ENCODE measurements around the gene DLG2. TPM values are rescaled to one million over a fixed set of nuclear protein-coding genes. Genes with fewer than 3 reads are reported as not detected.

Gene DLG2
- total RNA-seq, 4 donors from 2014 or later, result 7.3 to 14.1 (median 11.1) TPM

DNA sequence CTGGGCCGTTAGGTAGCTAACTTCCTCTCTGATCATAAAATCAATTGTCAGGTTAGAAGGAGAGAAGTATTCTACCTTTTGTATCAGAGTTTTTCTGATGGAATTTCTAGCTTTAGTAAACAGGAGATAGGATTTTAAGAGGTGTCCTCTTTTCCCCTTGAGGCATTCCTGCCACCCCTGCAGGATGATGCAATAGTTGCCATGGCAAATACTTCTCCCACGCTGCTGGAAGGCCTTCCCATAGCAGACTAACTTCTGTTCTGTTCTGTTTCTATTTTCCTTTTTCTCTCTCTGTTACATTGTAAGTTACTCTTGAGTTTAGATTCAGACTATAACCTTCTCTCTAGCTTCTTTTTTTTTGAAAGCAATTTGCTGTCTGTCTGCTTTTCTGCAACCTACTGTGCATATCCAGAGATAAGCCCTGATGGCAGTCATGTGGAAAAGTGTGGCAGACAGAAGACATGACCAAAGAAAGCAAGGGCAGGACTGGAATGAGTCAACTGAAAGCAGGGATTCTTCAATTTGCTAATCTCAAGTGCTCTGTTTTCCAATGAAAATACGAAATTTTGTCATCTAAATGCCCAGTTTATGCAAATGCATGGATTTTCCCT is 679.1 kb downstream of the DLG2 start:
- no peaks in the 10 kb centered on the region for H3K36me3 ChIP-seq
- 61% methylated on average over 3 of the region's 3 CpGs for WGBS
- no peak overlapping the region for H3K4me3 ChIP-seq
- no peak for TF ChIP-seq POLR2AphosphoS5 (IDR thresholded peaks at IDR 0.05)
- no peaks in the 10 kb centered on the region for H3K27me3 ChIP-seq
- DNase-seq (ENCODE audit: extremely low spot score), result no peak
- peaks cover 0 to 4% (median 0%) of the 10 kb centered on the region in 4 donors for H3K9me3 ChIP-seq
- no peaks in the 10 kb centered on the region for H3K4me1 ChIP-seq
- no peak overlapping the region for H3K27ac ChIP-seq (replicated peaks in 1 of 4)
- intact Hi-C loops (cut with DNase I), result no loop called here

DNA sequence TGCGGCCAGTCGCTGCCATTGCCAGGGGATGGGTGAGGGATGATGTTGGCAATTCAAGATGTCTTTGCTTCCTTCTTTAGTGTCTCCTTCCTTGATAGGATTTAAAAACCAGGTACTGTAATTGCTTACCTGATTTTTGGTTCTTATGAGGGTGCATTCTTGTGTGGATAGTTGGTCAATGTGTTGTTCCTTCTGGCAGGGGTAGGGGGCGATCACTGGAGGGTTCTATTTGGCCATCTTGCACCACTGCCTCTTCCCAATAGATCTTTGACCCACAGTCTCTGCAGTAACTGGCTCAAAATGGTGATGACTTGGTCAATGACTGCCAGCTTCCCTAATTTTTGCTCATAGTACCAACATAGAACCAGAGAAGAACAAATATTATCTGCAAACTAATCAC is 680.1 kb downstream of the DLG2 start:
- no peak overlapping the region for H3K27ac ChIP-seq (replicated peaks in 1 of 4)
- WGBS, result 100% methylated on average over 2 of the region's 3 CpGs
- H3K9me3 ChIP-seq, result peaks cover 0 to 4% (median 0%) of the 10 kb centered on the region in 4 donors
- TF ChIP-seq, protein P1, sequence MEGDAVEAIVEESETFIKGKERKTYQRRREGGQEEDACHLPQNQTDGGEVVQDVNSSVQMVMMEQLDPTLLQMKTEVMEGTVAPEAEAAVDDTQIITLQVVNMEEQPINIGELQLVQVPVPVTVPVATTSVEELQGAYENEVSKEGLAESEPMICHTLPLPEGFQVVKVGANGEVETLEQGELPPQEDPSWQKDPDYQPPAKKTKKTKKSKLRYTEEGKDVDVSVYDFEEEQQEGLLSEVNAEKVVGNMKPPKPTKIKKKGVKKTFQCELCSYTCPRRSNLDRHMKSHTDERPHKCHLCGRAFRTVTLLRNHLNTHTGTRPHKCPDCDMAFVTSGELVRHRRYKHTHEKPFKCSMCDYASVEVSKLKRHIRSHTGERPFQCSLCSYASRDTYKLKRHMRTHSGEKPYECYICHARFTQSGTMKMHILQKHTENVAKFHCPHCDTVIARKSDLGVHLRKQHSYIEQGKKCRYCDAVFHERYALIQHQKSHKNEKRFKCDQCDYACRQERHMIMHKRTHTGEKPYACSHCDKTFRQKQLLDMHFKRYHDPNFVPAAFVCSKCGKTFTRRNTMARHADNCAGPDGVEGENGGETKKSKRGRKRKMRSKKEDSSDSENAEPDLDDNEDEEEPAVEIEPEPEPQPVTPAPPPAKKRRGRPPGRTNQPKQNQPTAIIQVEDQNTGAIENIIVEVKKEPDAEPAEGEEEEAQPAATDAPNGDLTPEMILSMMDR (IDR thresholded peaks at IDR 0.05), result no peak
- TF ChIP-seq POLR2A (IDR thresholded peaks at IDR 0.05; ENCODE audit: low read depth) (no peak), POLR2AphosphoS5 (IDR thresholded peaks at IDR 0.05) (no peak)
- H3K36me3 ChIP-seq, result no peaks in the 10 kb centered on the region
- intact Hi-C loops (cut with DNase I), result no loop called here
- no peak for DNase-seq (ENCODE audit: extremely low spot score)
- H3K4me3 ChIP-seq, result no peak overlapping the region
- no peaks in the 10 kb centered on the region for H3K27me3 ChIP-seq
- no peaks in the 10 kb centered on the region for H3K4me1 ChIP-seq

DNA sequence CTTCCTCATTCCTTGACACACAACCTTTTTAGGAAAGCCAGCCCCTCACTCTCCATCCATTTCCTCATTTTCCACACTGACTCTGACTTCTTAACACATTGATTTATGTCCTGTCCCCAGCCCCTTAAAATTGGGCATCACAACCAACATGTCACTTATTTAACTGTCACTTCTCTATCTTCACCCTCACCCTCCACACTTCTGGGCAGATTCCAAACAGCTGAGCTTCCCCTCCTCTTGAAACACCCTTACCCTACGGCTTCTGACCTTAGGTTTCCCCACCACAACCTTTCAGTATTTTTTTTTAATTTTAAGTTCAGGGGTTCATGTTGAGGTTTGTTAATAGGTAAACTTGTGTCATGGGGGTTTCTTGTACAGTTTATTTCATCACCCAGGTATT is 696.3 kb downstream of the DLG2 start:
- 86% methylated on average over 1 of the region's 1 CpG for WGBS
- no peak overlapping the region for H3K27ac ChIP-seq (replicated peaks in 1 of 4)
- H3K9me3 ChIP-seq, result no peaks in the 10 kb centered on the region
- TF ChIP-seq EP300 (IDR thresholded peaks at IDR 0.05) (no peak), POLR2A (IDR thresholded peaks at IDR 0.05; ENCODE audit: low read depth) (no peak), POLR2AphosphoS5 (IDR thresholded peaks at IDR 0.05) (no peak)
- TF ChIP-seq, protein P1 (IDR thresholded peaks at IDR 0.05), result no peak
- no peak overlapping the region for H3K4me3 ChIP-seq
- no peak for DNase-seq (ENCODE audit: extremely low spot score)
- no peaks in the 10 kb centered on the region for H3K4me1 ChIP-seq
- intact Hi-C loops (cut with DNase I), result loop anchor here (10.0 kb wide), 1 partner anchor 54 kb away; no protein-coding TSS in a partner anchor
- no peaks in the 10 kb centered on the region for H3K27me3 ChIP-seq
- H3K36me3 ChIP-seq, result no peaks in the 10 kb centered on the region

DNA sequence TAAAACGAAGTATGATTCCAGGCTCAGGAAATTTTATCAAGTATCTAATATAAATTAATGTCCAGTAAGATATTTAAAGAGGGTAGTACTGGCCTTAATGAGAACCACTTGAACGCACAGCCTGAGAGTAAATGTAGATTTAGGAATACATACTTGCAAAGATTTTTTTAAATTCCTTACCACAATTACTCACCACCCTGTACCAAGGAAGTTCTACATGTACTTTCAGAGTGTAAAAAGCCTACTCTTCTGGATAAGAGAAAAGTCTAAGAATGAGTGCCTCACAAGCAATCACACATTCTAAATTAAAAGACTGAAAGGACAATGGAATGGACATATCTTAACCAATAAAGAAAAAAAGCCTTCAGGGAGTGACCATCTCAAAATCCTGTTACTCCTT is 697.4 kb downstream of the DLG2 start:
- Histone ChIP-seq H3K4me1 (no peaks in the 10 kb centered on the region), H3K9me3 (no peaks in the 10 kb centered on the region), H3K27ac (replicated peaks in 1 of 4) (no peak overlapping the region), H3K36me3 (no peaks in the 10 kb centered on the region), H3K27me3 (no peaks in the 10 kb centered on the region), H3K4me3 (no peak overlapping the region)
- intact Hi-C loops (cut with DNase I), result loop anchor here (10.0 kb wide), 1 partner anchor 55 kb away; no protein-coding TSS in a partner anchor
- no peak for DNase-seq (ENCODE audit: extremely low spot score)
- 83% methylated on average over 2 of the region's 2 CpGs for WGBS
- TF ChIP-seq, protein P1 (IDR thresholded peaks at IDR 0.05), result no peak
- TF ChIP-seq EP300 (IDR thresholded peaks at IDR 0.05) (no peak), POLR2A (IDR thresholded peaks at IDR 0.05; ENCODE audit: low read depth) (no peak), POLR2AphosphoS5 (IDR thresholded peaks at IDR 0.05) (no peak)

DNA sequence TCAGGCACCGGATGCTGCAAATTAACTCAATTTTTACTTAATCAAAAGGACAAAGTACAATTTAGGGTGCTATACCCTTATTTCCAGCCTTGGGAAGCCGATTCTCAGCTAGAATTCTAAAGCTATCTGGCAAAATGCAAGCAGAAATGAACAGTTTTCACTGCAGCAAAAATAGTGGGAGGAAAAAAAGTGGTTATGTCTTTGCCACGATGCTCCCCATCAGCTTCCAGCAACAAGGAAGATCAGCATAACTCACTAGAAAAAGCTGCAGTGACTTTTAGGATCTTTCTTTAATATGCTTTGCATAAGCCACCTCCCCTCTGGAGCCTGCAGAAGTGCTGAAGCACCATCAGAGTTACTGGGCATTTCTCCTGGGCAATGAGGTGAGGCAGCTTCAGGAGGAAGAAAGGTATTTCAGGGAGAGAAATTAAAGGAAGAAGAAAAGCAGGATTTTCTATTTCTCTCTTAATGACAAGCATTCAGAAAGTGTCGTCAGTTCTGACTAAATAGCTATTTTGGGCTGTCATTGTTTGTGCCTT is 702.9 kb downstream of the DLG2 start:
- TF ChIP-seq POLR2AphosphoS5 (IDR thresholded peaks at IDR 0.05) (no peak), EP300 (IDR thresholded peaks at IDR 0.05) (no peak), POLR2A (IDR thresholded peaks at IDR 0.05; ENCODE audit: low read depth) (no peak)
- TF ChIP-seq, protein P1 (IDR thresholded peaks at IDR 0.05), result no peak
- Histone ChIP-seq H3K9me3 (no peaks in the 10 kb centered on the region), H3K27ac (replicated peaks in 1 of 4) (no peak overlapping the region), H3K4me3 (no peak overlapping the region), H3K27me3 (no peaks in the 10 kb centered on the region), H3K4me1 (peaks cover 5 to 19% (median 15%) of the 10 kb centered on the region in 4 donors), H3K36me3 (no peaks in the 10 kb centered on the region)
- DNase-seq (ENCODE audit: extremely low spot score), result no peak
- intact Hi-C loops (cut with DNase I), result no loop called here
- WGBS, result 46% methylated on average over 4 of the region's 4 CpGs
